ENCODE data around the gene MBD3L1. TPM values are rescaled to one million over a fixed set of nuclear protein-coding genes. Genes with fewer than 3 reads are reported as not detected.

MBD3L1 gene
- total RNA-seq, 1 donor from 2014 or later, result not detected

DNA sequence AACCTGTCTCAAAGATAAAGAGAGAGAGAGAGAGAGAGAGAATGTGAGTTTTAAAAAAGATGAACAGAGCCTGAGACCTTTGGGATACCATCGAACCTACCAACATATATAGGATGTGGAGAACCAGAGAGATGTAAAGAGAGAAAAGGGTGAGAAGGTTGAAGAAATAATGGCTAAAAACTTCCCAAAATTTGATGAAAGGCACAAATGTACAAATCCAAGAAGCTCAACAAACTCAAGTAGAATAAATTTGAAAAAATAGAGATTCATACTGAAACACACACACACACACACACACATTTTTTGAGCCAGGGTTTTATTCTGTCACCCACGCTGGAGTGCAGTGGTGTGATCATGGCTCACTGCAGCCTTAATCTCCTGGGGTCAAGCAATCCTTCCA lies 16.4 kb upstream of the MBD3L1 start:
- no peaks in the 10 kb centered on the region for H3K4me1 Mint-ChIP-seq (ENCODE audit: low read depth)
- H3K4me3 Mint-ChIP-seq (ENCODE audit: unreplicated experiment), result no peak overlapping the region
- H3K27me3 Mint-ChIP-seq (ENCODE audit: low read depth), result no peaks in the 10 kb centered on the region
- no peak overlapping the region for H3K27ac Mint-ChIP-seq (ENCODE audit: unreplicated experiment)
- DNase-seq (ENCODE audit: low spot score), result no peak
- peaks cover 93% of the 10 kb centered on the region for H3K36me3 Mint-ChIP-seq (ENCODE audit: low read depth)
- peaks cover 79% of the 10 kb centered on the region for H3K9me3 Mint-ChIP-seq (ENCODE audit: low read depth)
- TF ChIP-seq, protein P1, sequence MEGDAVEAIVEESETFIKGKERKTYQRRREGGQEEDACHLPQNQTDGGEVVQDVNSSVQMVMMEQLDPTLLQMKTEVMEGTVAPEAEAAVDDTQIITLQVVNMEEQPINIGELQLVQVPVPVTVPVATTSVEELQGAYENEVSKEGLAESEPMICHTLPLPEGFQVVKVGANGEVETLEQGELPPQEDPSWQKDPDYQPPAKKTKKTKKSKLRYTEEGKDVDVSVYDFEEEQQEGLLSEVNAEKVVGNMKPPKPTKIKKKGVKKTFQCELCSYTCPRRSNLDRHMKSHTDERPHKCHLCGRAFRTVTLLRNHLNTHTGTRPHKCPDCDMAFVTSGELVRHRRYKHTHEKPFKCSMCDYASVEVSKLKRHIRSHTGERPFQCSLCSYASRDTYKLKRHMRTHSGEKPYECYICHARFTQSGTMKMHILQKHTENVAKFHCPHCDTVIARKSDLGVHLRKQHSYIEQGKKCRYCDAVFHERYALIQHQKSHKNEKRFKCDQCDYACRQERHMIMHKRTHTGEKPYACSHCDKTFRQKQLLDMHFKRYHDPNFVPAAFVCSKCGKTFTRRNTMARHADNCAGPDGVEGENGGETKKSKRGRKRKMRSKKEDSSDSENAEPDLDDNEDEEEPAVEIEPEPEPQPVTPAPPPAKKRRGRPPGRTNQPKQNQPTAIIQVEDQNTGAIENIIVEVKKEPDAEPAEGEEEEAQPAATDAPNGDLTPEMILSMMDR (IDR thresholded peaks at IDR 0.05), result no peak

DNA sequence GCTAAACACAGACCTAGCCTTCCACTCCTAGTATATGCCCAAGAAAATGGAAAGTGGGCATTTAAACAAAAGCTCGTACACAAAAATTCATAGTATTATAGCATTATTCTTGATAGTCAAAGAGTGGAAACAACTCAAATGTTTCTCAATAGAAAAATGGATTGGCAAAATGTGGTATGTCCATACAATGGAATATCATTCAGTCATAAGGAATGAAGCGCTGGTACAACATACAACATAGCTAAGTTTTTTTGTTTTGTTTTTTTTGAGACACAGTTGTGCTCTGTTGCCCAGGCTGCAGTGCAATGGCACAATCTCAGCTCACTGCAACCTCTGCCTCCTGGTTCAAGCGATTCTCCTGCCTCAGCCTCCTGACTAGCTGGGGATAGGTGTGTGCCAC lies 11.9 kb upstream of the MBD3L1 start:
- H3K36me3 Mint-ChIP-seq (ENCODE audit: low read depth), result peaks cover 83% of the 10 kb centered on the region
- no peak overlapping the region for H3K27ac Mint-ChIP-seq (ENCODE audit: unreplicated experiment)
- peaks cover 50% of the 10 kb centered on the region for H3K9me3 Mint-ChIP-seq (ENCODE audit: low read depth)
- no peaks in the 10 kb centered on the region for H3K4me1 Mint-ChIP-seq (ENCODE audit: low read depth)
- DNase-seq (ENCODE audit: low spot score), result no peak
- no peaks in the 10 kb centered on the region for H3K27me3 Mint-ChIP-seq (ENCODE audit: low read depth)
- no peak overlapping the region for H3K4me3 Mint-ChIP-seq (ENCODE audit: unreplicated experiment)
- TF ChIP-seq, protein P1 (IDR thresholded peaks at IDR 0.05), result no peak

DNA sequence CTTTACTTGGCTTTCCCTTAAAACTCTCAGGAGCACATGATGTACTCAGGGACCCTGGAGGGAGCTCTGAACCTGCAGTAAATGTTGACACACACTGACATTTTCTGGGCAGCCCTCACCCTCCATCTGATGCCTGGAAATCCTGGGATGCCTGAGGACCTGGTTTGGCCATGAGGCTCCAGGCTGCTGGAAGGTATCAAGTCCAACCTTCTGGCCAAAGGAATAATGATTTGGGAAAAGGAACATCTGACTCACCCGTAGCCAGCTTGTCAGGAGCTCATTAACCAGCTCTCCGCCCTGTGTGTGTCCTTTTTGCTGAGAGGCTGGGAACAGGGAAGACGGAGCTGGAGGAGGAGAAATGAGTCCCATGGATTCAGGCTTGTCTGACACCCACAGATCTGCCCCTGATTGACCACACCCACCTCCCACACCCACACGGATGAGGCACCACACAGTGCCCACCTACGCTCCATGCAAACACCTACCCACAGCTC lies 10.4 kb upstream of the MBD3L1 start:
- TF ChIP-seq, protein P1 (IDR thresholded peaks at IDR 0.05), result no peak
- Mint-ChIP-seq H3K4me1 (ENCODE audit: low read depth) (no peaks in the 10 kb centered on the region), H3K4me3 (ENCODE audit: unreplicated experiment) (no peak overlapping the region), H3K9me3 (ENCODE audit: low read depth) (peaks cover 35% of the 10 kb centered on the region), H3K27ac (ENCODE audit: unreplicated experiment) (no peak overlapping the region), H3K36me3 (ENCODE audit: low read depth) (peaks cover 70% of the 10 kb centered on the region), H3K27me3 (ENCODE audit: low read depth) (no peaks in the 10 kb centered on the region)
- no peak for DNase-seq (ENCODE audit: low spot score)

DNA sequence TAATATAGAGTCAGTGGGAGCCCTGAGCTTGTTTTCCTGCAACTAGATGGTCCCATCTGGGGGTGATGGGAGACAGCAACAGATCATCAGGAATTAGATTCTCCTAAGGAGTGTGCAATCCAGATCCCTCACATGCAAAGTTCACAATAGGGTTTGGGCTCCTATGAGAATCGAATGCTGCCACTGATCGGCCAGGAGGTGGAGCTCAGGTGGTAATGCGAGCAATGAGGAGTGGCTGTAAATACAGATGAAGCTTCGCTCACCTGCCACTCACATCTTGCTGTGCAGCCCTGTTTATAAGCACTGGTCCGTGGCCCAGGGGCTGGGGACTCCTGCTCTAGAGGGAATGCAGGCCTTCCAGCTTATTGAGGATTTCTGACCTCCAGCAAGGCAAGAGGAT lies 5.8 kb upstream of the MBD3L1 start:
- no peaks in the 10 kb centered on the region for H3K27me3 Mint-ChIP-seq (ENCODE audit: low read depth)
- peaks cover 34% of the 10 kb centered on the region for H3K36me3 Mint-ChIP-seq (ENCODE audit: low read depth)
- DNase-seq (ENCODE audit: low spot score), result no peak
- no peak overlapping the region for H3K27ac Mint-ChIP-seq (ENCODE audit: unreplicated experiment)
- H3K4me3 Mint-ChIP-seq (ENCODE audit: unreplicated experiment), result no peak overlapping the region
- peaks cover 3% of the 10 kb centered on the region for H3K9me3 Mint-ChIP-seq (ENCODE audit: low read depth)
- peaks cover 3% of the 10 kb centered on the region for H3K4me1 Mint-ChIP-seq (ENCODE audit: low read depth)
- TF ChIP-seq, protein P1 (IDR thresholded peaks at IDR 0.05), result no peak

- Mint-ChIP-seq H3K4me1 (ENCODE audit: low read depth) (peaks cover 8% of the 10 kb centered on the region), H3K27me3 (ENCODE audit: low read depth) (no peaks in the 10 kb centered on the region), H3K4me3 (ENCODE audit: unreplicated experiment) (no peak overlapping the region), H3K9me3 (ENCODE audit: low read depth) (peaks cover 3% of the 10 kb centered on the region), H3K27ac (ENCODE audit: unreplicated experiment) (no peak overlapping the region), H3K36me3 (ENCODE audit: low read depth) (peaks cover 28% of the 10 kb centered on the region)
- TF ChIP-seq, protein P1 (IDR thresholded peaks at IDR 0.05), result no peak
- DNase-seq (ENCODE audit: low spot score), result no peak
Measured at GRCh38 chr19:8827277-8827676, 4.9 kb upstream of the MBD3L1 start.

Measured in chondrocyte (in vitro differentiated cells).